Stimulated activated CD8-positive, alpha-beta memory T cell treated with anti-CD3 and anti-CD28 coated beads, Interleukin-4, amount 100 ng/mL, for 48 hours (primary cell): ENCODE measurements around the gene ATP2A1.

Source experiments
- DNase-seq: peaks from one replicate; pipeline ENCODE4 v3.0.0-alpha.2; 2020

The ATP2A1 gene

DNA sequence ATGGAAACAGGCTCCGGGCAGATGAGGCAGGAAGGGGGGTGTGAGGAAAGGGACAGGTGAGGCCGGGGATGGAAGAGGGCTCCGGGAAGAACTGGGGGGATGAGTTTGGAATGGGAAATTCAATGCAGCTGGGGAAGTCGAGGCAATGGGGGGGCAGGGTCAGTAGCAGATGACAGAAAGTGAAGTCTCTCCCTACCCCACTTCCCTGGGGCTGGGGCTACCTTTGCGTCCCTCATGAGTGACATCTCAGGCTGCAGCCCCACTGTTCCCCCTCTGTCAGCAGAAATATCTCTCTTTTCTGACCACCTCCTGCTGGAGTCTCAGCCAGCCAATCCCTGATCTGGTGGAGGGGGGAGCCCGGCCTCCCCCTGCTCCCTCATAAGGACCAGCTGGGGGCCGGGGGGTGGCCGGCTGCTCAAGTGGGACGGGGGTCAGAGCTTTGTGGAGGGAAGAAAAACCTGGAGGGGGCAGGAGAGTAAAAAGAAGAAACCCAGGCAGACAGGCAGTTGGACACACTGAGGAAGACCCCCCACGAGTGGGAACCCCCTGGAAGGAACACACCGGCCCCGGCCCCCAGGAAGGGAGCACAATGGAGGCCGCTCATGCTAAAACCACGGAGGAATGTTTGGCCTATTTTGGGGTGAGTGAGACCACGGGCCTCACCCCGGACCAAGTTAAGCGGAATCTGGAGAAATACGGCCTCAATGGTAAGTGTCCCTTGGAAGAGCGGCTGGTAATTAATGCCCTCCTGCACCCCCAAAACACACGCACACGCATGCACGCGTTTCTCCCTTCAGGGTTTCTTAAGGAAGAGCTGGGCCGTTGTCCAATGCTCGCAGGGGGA is at the start of gene ATP2A1:
ATP2A1 (plus strand) TSS at position 406 of the 844 bp plus-strand sequence; CDS start at position 590, 184 bp downstream.
- no peak for DNase-seq

DNA sequence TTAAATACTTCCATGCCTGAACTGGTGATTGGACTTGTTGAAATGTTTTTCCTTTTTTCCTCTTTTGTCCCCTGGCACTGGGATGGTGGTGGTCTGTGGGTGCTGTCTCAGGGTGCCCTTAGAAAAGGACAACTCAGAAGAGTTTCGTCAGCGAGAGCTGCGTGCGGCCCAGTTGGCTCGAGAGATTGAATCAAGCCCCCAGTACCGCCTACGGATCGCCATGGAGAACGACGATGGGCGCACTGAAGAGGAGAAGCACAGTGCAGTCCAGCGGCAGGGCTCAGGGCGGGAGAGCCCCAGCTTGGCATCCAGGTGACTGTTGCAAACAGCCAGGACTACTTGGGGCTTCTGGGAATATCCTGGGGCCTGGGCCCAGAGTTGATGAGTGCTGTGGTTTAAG is 48.5 kb upstream of the ATP2A1 start:
- DNase-seq, result no peak

DNA sequence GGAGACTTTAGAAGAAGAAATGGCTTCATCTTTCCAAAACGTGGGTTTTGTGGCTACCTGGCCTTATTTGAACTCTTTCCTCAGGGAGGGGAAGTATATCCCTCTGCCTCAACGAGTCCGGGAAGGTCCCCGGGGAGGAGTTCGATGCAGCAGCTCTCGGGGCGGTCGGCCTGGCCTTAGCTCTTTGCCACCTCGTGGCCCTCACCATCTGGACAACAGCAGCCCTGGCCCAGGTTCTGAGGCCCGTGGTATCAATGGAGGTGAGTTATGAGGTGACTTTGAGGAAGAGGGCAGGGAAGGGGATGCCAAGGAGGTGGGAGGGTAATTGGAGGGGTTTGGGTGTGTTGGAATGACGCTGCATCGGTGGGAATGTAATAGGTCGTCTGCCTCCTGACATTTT is 47.8 kb upstream of the ATP2A1 start:
- DNase-seq, result no peak

DNA sequence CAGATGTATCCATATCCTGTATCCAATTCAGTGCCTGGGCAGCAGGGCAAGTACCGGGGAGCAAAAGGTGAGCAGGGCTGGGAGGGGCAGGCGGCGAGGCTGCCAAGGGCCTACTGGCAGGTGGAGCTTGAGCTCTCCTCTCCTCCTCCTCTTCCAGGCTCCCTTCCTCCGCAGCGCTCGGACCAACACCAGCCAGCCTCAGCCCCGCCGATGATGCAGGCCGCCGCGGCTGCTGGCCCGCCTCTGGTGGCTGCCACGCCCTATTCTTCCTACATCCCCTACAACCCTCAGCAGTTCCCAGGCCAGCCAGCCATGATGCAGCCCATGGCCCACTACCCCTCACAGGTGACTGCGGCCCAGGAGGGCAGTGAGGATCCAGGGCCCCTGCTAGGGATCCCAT is 43.9 kb upstream of the ATP2A1 start:
- no peak for DNase-seq

DNA sequence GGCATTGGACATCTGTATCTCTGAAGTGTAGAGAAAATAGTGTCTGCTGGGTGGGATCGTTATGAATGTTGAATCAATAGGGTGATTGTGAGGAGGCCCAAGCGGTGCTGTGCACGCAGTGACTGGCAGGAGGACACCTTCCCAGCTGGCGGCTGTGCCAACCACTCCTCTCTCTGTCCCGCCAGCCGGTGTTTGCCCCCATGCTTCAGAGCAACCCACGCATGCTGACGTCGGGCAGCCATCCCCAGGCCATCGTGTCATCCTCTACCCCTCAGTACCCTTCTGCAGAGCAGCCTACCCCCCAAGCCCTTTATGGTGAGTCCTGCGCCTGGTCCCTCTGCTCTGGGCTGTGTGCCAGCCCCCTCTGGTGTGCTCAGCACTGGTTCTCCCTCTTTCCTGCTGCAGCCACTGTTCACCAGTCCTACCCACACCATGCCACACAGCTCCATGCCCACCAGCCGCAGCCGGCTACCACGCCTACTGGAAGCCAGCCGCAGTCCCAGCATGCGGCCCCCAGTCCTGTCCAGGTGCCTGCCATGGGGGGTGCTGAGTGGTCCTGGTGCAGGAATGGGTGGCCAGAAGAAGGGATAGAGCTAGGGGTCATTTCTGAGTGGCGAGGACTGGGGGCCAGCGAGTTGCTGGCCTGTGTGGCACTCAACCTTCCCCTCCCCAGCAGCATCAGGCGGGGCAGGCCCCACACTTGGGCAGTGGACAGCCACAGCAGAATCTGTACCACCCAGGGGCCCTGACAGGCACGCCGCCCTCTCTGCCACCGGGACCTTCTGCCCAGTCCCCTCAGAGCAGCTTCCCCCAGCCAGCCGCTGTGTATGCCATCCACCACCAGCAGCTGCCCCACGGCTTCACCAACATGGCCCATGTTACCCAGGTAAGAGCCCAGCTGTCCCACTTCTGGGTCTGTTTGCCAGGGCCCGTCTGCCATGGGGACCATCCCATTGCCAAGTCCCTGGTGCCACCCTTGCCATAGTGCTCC is 43.1 kb upstream of the ATP2A1 start:
- no peak for DNase-seq

DNA sequence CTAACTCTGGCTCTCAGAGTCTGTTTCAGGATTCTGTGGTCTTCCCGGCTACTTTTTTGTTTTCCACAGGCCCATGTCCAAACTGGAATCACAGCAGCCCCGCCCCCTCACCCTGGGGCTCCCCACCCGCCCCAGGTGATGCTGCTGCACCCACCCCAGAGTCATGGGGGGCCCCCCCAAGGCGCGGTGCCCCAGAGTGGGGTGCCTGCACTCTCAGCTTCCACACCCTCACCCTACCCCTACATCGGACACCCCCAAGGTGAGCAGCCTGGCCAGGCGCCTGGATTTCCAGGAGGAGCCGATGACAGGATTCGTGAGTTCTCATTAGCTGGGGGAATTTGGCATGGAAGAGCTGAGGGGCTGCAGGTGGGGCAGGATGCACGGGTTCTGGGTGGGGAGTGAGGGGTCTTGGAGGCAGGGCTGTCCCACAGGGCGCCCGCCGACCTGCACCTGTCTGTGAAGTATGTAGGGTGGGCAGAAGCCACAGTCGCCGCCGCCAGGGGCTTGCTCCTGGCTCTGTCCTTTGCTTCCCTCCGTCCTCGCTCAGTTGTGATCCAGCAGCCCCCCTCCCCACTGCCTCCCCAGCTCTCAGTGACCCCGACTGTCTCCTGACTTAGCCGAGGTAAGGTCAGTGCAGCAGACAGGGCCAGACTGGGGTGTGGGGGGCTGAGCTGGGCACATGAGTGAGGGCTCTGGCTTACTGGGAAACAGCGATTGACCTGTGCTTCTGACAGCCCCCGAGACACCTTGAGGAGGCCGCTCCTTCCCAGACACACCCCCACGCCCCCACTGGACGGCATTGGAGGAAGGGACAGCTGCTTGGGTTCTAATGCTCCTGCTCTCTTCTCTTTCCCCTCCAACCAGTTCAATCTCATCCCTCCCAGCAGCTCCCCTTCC is 42.2 kb upstream of the ATP2A1 start:
- no peak for DNase-seq

DNA sequence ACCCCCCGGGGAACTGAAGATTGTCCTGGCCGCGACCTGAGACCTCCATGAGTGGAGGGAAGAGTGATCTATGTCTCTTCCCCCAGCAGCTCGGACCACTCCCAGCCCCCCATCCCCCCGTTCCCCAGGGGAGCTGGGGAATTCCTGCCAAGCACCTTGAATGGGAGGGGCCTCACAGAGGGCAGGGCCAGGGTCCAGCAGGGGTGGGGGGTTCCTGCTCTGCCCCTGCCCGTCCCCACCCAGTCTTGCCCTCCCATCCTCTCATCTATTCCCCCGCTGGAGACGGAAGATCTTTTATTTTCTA is 41.6 kb upstream of the ATP2A1 start:
- DNase-seq, result no peak

DNA sequence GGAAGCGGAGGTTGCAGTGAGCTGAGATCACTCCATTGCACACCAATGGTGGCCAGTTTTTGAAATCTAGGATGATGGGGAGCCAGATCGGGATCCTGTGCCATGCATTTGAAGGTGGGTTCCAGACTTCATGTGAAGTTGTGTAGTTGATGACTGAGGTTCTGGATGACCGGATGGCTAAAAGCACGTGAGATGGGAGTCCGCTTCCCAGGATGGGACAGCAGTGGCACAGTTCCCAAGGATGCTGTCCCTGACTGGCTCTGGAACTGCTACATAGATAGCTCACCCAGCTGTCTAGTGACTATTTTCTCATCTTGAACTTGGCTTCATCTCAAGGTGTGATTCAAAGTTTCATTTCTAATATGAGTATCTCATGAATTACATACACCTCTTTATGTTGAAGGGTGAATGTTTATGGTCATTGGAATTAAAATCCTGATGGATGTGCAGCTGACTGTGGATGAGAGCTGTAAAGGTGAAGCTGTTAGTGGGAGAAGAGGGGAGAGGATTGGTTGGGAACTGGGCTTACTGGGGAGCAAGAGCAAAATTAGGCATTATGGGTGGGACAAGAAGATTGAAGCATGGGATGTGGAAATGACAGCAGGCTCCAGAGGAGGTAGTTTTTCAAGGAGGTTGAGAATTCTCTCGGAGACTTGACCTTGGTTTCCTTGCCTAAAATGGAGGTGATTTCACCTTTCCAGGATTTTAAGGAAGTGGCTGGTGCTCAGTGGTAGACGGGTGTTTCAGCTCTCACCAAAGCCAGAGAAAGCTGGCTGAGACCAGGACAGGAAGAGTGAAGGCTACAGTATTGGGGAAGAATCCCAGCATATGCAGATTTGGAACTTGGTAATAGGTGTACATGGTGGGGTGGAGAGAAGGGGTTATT is 40.4 kb upstream of the ATP2A1 start:
- DNase-seq, result no peak

DNA sequence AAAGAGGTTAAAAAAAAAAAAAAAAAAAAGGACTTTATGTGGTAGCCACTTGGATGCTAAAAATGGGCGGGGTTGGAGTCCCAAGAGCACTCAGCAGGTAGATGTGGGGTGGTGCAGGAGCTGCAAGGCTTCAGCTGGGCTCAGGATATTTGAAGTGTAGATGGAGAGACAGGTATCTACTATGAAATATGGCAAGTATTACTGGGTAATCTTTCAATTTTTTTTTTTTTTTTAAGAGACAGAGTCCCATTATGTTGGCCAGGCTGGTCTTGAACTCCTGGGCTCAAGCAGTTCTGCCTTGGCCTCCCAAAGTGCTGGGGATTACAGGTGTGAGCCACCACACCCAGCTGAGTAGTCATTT is 39.8 kb upstream of the ATP2A1 start:
- no peak for DNase-seq

DNA sequence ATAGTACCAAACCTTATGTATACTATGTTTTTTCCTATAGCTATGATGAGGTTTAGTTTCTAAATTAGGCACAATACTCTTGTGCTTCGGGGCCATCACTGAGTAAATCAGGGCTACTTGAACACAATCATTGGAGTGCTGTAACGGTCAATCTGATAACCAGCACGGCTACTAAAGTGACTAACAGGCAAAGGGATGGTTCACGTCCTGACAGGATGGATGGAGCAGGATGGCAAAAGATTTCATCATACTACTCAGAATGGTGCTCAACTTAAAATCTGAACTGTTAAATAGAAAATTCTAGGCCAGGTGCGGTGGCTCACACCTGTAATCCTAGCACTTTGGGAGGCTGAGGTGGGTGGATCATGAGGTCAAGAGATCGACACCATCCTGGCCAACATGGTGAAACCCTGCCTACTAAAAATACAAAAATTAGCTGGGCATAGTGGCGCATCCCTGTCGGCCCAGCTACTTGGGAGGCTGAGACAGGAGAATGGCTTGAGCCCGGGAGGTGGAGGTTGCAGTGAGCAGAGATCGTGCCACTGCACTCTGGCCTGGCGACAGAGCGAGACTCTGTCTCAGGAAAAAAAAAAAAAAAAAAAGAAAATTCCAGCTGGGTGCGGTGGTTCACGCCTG is 39.2 kb upstream of the ATP2A1 start:
- no peak for DNase-seq

DNA sequence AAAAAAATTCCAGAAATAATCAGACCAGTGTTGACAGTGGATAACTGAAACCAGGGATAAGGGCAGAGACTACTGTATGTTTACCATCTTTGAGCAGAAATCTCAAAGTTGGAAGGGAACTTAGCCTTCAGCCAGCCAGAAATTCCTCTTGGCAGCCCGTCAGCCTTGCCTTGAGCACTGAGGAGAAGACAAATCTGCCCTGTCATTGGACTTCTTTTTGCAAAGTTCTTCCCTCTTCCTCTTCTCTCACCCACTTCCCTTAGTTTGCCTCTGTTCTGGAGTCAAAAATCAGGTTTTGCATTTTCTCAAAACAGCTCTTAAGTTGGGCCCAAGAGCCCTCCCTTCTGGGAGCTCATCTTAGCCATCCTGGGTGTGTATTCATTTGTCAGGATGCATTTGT is 38.4 kb upstream of the ATP2A1 start:
- DNase-seq, result no peak

DNA sequence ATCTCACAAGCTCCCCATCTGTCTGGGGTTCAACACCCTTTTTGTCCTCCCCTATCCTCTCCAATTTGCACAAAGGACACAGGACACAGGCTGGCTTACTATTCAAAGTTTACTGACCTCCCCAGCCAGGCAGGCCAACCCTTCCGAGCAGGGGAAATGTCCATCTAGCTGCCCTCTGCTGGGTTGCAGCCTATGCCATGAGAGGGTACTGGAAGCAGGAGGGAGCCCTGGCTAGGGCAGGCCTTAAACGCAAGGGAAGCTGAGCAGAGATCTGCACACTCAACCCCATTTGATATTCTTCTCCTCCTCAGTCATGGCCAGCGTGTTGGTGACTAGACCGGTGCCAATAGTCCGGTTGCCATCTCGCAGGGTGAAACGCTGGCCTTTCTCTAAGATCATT is 35.6 kb upstream of the ATP2A1 start:
- DNase-seq, result no peak

DNA sequence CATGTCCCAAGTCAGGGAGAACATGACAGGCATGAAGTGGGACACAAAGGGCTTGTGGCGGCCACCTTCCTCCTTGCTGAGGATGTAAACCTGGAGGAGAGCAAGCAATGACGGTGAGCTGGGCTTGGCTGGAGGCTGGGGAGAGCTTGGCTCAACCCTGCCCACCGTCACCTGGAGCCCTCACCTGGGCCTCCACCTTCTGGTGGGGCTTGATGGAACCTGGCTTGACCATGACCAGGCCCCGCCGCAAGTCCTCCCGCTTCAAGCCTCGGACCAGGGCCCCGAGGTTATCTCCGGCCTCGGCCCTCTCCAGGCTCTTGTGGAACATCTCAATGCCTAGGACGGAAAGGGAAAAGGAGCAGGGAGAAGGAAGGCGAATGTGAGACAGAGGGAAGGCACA is 34.5 kb upstream of the ATP2A1 start:
- no peak for DNase-seq

DNA sequence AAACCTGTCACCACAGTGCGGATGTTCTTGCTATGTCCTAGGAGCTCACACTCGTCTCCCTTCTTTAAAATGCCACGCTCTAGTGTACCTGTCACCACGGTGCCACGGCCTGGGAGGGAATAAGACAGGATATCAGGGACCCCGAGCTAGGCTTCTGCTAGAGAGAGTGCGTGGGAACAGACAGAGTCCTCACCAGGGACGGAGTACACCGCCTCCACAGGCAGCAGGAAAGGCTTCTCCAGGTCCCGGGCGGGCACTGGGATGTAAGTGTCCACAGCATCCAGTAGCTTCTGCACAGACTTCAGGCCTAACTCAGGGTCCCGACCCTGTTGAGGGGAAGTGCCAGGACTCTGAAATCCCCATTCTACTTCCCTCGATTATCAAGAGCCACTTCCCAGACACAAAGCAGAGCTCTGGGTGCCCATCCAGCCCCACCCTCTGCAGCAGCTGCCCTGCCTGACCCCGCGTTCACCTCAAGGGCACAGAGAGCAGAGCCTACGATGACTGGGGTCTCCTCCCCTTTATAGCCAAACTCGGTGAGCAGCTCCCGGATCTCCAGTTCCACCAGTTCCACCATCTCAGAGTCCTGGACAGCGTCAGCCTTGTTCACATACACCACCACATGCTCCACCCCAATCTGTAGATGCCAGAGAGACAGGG is 33.9 kb upstream of the ATP2A1 start:
- no peak for DNase-seq

DNA sequence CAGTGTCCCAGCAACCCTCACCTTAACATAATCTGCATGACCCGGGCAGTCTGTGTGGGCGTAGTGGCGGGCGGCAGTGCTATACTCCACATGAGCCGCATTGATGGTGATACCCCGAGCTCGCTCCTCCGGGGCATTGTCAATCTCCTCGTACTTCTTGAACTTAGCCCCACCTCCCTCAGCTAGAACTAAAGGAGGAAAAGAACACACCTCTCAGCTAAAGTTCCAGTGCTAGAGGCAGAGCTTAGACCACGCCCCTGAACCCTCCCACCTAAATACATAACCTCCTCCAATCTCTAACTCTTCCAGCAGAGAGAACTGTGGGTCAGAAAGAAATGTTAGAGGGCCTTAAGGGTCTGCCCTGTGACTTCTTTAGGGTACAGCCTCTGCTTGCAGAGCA is 33.0 kb upstream of the ATP2A1 start:
- peak; percentile 61 for DNase-seq

DNA sequence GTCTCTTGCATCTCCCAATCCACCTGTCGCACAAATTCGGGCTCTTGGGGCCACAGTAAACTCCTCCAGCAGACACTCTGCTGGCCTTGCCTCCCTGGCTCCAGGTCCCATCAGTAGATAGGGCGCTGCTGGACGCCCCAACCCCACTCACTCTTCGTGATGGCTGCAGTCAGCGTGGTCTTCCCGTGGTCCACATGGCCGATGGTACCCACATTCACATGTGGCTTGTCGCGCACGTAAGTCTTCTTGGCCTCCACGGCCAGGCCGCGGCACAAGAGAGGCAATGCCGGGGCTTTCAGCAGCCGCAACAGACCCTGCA is 32.6 kb upstream of the ATP2A1 start:
- DNase-seq, result peak; percentile 44

DNA sequence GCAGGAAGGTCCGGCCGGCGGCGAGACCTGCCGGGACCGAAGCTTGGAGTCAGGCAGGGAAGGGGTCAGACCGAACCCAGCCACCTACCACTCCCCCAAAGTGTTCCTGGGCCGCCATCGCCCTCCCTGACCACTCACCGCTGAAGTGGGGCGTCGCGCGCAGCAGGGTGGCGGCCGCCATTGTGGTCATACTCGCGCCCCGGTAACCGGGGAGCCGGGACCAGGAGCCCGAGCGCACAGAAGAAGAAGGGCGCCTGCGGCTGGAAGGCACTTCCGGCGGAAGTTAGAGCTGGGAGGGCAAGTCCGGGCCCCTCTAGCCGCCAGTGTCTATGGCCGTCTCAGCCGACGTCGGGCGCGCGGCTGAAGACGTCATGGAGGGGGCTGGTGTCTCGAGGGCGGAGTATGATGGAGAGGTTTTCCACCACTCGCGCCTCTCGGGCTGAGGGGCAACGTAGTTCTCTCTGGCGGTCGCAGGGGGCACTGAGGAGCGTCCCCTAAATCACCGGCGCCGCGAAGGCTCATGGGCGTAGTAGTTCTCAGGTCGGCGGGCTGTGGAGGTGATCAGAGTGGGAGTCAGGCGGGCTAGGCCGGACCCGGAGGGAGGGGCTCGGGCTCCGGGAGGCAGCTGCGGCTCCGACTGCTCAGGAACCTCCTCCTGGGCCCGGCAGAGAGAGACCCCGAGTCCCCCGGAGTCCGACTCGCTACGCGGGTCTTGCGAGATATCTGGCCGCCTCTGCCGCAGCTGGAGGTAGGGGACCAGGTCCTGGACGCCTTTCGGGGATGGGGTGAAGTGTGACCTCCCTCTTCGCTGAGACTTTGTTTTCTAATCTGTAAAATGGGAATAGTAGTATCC is 32.0 kb upstream of the ATP2A1 start, which contains the start of gene TUFM:
TUFM (minus strand) TSS at position 269 of the 853 bp plus-strand sequence; CDS start at position 190, 79 bp downstream.
- DNase-seq, result peak; percentile 98

DNA sequence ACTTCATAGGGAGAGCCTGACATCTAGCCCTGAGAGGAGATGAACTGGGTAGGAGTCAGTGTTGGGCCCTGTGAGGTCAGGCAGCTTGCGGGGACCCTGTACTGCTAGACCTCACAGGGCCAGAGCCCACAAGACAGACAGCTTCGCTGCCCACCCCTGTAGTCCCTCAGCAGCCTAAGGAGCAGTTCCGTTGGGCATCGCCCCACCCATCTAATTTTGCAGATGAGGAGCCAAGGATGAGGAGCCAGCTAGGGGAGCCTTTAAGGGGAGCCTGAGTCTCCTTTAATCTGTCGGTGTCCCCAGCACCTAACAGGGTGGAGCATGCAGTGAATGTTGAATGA is 31.4 kb upstream of the ATP2A1 start:
- DNase-seq, result peak; percentile 48

DNA sequence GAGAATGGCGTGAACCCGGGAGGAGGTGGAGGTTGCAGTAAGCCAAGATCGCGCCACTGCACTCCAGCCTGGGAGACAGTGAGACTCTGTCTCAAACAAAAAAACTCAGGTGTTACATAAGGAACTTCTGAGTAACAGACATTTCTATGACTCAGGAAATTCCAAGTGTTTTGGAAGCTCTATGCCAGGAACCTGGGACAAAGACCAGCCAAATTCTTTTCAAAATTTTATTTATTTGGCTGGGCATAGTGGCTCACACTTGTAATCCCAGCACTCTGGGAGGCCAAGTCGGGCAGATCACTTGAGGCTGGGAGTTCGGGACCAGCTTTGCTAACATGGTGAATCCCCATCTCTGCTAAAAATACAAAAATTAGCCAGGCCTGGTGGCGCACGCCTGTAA is 19.9 kb upstream of the ATP2A1 start:
- no peak for DNase-seq

DNA sequence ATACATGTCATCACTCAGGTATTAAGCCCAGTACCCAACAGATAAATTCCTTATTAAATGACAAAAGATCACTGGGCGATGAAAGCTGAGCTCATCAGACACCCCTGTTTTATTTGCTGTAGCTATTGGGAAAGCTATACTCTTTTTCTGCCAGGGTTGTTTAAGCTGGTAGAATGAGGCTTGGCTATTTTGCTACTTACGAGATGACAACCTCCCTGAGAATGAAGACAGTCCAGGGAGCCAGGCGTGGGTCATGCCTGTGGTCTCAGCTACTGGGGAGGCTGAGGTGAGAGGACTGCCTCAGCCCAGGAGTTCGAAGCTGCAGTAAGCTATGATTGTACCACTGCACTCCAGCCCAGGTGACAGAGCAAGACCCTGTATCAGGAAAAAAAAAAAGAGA is 19.0 kb upstream of the ATP2A1 start:
- DNase-seq, result no peak
